Neural cell (in vitro differentiated cells): ENCODE results near the gene ATP2B2. TPM values are rescaled to one million over a fixed set of nuclear protein-coding genes. Genes with fewer than 3 reads are reported as not detected.

Source experiments
- H2AFZ ChIP-seq: fragments of 200-600, 300-800 bp; sonication (generic), shearing (Covaris generic); 2 replicates; pipeline ENCODE4 v1.6.0; 2014; ENCODE audit warnings: low read depth, mild to moderate bottlenecking, antibody characterized with exemption, low read length, moderate library complexity
- H3F3A ChIP-seq: fragments of 200-600 bp; shearing (Covaris generic); 2 replicates; pipeline ENCODE4 v1.6.1; 2016; ENCODE audit warnings: mild to moderate bottlenecking, moderate library complexity, mixed read lengths, antibody characterized with exemption, low read length; ENCODE audit not compliant: insufficient read depth, poor library complexity, severe bottlenecking
- H3K27ac ChIP-seq: fragments of 200-600, 300-800 bp; sonication (generic), shearing (Covaris generic); 2 replicates; pipeline ENCODE4 v1.5.1; 2014; ENCODE audit warnings: mild to moderate bottlenecking, low read length, moderate library complexity
- H3K27me3 ChIP-seq: fragments of 300-800, 200-600 bp; sonication (generic), shearing (Covaris generic); 2 replicates; pipeline ENCODE4 v1.6.0; 2014; ENCODE audit warnings: mild to moderate bottlenecking, low read depth, low read length, moderate library complexity; ENCODE audit not compliant: insufficient read depth
- H3K36me3 ChIP-seq: fragments of 300-800, 200-600 bp; sonication (generic), shearing (Covaris generic); 2 replicates; pipeline ENCODE4 v1.5.1; 2014; ENCODE audit warnings: mild to moderate bottlenecking, antibody characterized with exemption, low read length, moderate library complexity; ENCODE audit not compliant: insufficient read depth
- H3K4me2 ChIP-seq: fragments of 300-800, 200-600 bp; sonication (generic), shearing (Covaris generic); 2 replicates; pipeline ENCODE4 v1.6.0; 2014; ENCODE audit warnings: mild to moderate bottlenecking, low read length
- H3K4me3 ChIP-seq: fragments of 300-800, 200-600 bp; sonication (generic), shearing (Covaris generic); 2 replicates; pipeline ENCODE4 v1.5.1; 2014; ENCODE audit warnings: mild to moderate bottlenecking, low read length, moderate library complexity
- H3K79me2 ChIP-seq: fragments of 200-600 bp; shearing (Covaris generic); replicated peaks from 2 replicates; pipeline ENCODE4 v1.6.0; 2014; ENCODE audit warnings: mild to moderate bottlenecking, low read length, moderate library complexity; ENCODE audit not compliant: insufficient read depth
- H3K9ac ChIP-seq: fragments of 300-800, 200-600 bp; sonication (generic), shearing (Covaris generic); 2 replicates; pipeline ENCODE4 v1.6.1; 2016; ENCODE audit warnings: mild to moderate bottlenecking, low read length, mixed read lengths
- H3K9me2 ChIP-seq: fragments of 200-600 bp; shearing (Covaris generic); 2 replicates; pipeline ENCODE4 v1.6.1; 2016; ENCODE audit warnings: mild to moderate bottlenecking, low read length, mixed read lengths; ENCODE audit not compliant: insufficient read depth
- H3K9me3 ChIP-seq: fragments of 200-600, 300-800 bp; sonication (generic), shearing (Covaris generic); 2 replicates; pipeline ENCODE4 v1.6.1; 2016; ENCODE audit warnings: mild to moderate bottlenecking, mixed run types, low read length, moderate library complexity, mixed read lengths
- H4K20me1 ChIP-seq: fragments of 200-600 bp; shearing (Covaris generic); 2 replicates; pipeline ENCODE4 v1.6.1; 2016; ENCODE audit warnings: mild to moderate bottlenecking, mixed run types; ENCODE audit not compliant: insufficient read depth
- EP300 ChIP-seq: fragments of 450-650 bp; conservative IDR thresholded peaks from 2 replicates; pipeline ENCODE4 v1.6.1; 2014; ENCODE audit warnings: antibody characterized with exemption, mild to moderate bottlenecking, moderate library complexity; ENCODE audit not compliant: poor library complexity, severe bottlenecking
- EZH2 ChIP-seq: fragments of 200-600, 300-800 bp; shearing (Covaris generic), sonication (generic); IDR thresholded peaks from 2 replicates; pipeline ENCODE4 v1.6.1; 2014; ENCODE audit warnings: antibody characterized with exemption, low read length, borderline replicate concordance, mild to moderate bottlenecking; ENCODE audit not compliant: insufficient read depth, poor library complexity, severe bottlenecking
- MXI1 ChIP-seq: fragments of 450-650 bp; conservative IDR thresholded peaks from 2 replicates; pipeline ENCODE4 v1.6.1; 2014; ENCODE audit warnings: antibody characterized with exemption, mild to moderate bottlenecking; ENCODE audit not compliant: poor library complexity, severe bottlenecking
- POLR2AphosphoS5 ChIP-seq: IDR thresholded peaks from 2 replicates; pipeline ENCODE4 v1.6.1; 2012
- SMC3 ChIP-seq: fragments of 450-650 bp; conservative IDR thresholded peaks from 2 replicates; pipeline ENCODE4 v1.6.1; 2014; ENCODE audit warnings: antibody characterized with exemption, mild to moderate bottlenecking, moderate library complexity; ENCODE audit not compliant: poor library complexity
- TAF1 ChIP-seq: IDR thresholded peaks from 2 replicates; pipeline ENCODE4 v1.6.1; 2012; ENCODE audit warnings: low read depth
- polyA plus RNA-seq: library from polyadenylated mRNA; depleted of rRNA; stranded (reverse); fragments of >200 nt; gene quantifications from 2 replicates; pipeline ENCODE4 v1.2.3, GENCODE V29; 2014
- TF ChIP-seq, protein P1 (sequence below): fragments of 450-650 bp; IDR thresholded peaks from 2 replicates; pipeline ENCODE4 v1.5.1; 2014; ENCODE audit warnings: antibody characterized with exemption, mild to moderate bottlenecking, moderate library complexity; ENCODE audit not compliant: poor library complexity, severe bottlenecking

The ATP2B2 gene
- polyA plus RNA-seq, 1 donor from 2014 or later = 8.3 TPM

DNA sequence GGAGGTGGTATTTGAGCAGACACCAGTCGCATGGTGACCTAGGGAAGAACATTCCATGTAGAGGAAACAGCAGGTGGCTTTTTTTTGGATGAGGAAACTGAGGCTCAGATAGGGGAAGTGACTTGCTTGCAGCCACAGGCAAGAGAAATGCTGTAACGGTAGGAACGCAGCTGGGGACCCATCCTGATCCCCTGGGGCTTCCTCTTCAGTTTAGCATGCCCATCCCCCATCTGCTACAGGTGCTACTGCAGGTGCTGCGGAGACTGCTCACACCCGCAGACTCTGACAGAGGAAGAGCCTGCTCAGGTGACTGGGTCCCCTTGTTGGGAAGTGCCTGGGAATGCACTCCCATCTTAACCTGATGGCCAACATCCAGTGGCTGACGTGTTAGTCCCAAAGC lies 129.0 kb downstream of the ATP2B2 start:
- H3K4me3 ChIP-seq = no peak overlapping the region
- H3F3A ChIP-seq = no peaks in the 10 kb centered on the region
- H3K9me2 ChIP-seq = no peaks in the 10 kb centered on the region
- H3K9me3 ChIP-seq = no peaks in the 10 kb centered on the region
- H3K27ac ChIP-seq = no peak overlapping the region
- H3K4me2 ChIP-seq = no peak overlapping the region
- no peak overlapping the region for H2AFZ ChIP-seq
- no peaks in the 10 kb centered on the region for H4K20me1 ChIP-seq
- no peaks in the 10 kb centered on the region for H3K79me2 ChIP-seq
- no peak overlapping the region for H3K9ac ChIP-seq
- no peaks in the 10 kb centered on the region for H3K27me3 ChIP-seq
- H3K36me3 ChIP-seq = no peaks in the 10 kb centered on the region
- no peak for TF ChIP-seq POLR2AphosphoS5

- Histone ChIP-seq H3K27ac (no peak overlapping the region), H2AFZ (no peak overlapping the region), H3K9me2 (no peaks in the 10 kb centered on the region), H3K79me2 (no peaks in the 10 kb centered on the region), H3K9ac (no peak overlapping the region), H3K4me3 (no peak overlapping the region), H3K36me3 (no peaks in the 10 kb centered on the region), H4K20me1 (no peaks in the 10 kb centered on the region), H3K4me2 (no peak overlapping the region), H3K9me3 (no peaks in the 10 kb centered on the region), H3K27me3 (no peaks in the 10 kb centered on the region), H3F3A (no peaks in the 10 kb centered on the region)
- no peak for TF ChIP-seq SMC3
- no peak for TF ChIP-seq POLR2AphosphoS5
- no peak for TF ChIP-seq MXI1
Measured at GRCh38 chr3:10375296-10376053, 129.9 kb downstream of the ATP2B2 start.

- Histone ChIP-seq H3K27me3 (no peaks in the 10 kb centered on the region), H3K4me3 (no peak overlapping the region), H3K27ac (no peak overlapping the region), H3K36me3 (no peaks in the 10 kb centered on the region), H3K9me2 (no peaks in the 10 kb centered on the region), H3K79me2 (no peaks in the 10 kb centered on the region), H3K9me3 (no peaks in the 10 kb centered on the region), H2AFZ (no peak overlapping the region), H4K20me1 (no peaks in the 10 kb centered on the region), H3F3A (no peaks in the 10 kb centered on the region), H3K9ac (no peak overlapping the region), H3K4me2 (no peak overlapping the region)
- TF ChIP-seq POLR2AphosphoS5 (no peak), EP300 (no peak), MXI1 (no peak), EZH2 (no peak), SMC3 (no peak), TAF1 (no peak)
- TF ChIP-seq, protein P1, sequence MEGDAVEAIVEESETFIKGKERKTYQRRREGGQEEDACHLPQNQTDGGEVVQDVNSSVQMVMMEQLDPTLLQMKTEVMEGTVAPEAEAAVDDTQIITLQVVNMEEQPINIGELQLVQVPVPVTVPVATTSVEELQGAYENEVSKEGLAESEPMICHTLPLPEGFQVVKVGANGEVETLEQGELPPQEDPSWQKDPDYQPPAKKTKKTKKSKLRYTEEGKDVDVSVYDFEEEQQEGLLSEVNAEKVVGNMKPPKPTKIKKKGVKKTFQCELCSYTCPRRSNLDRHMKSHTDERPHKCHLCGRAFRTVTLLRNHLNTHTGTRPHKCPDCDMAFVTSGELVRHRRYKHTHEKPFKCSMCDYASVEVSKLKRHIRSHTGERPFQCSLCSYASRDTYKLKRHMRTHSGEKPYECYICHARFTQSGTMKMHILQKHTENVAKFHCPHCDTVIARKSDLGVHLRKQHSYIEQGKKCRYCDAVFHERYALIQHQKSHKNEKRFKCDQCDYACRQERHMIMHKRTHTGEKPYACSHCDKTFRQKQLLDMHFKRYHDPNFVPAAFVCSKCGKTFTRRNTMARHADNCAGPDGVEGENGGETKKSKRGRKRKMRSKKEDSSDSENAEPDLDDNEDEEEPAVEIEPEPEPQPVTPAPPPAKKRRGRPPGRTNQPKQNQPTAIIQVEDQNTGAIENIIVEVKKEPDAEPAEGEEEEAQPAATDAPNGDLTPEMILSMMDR = no peak
Measured at GRCh38 chr3:10374311-10374710, 131.1 kb downstream of the ATP2B2 start.
